B cell (primary cell): ENCODE measurements around the gene PLPPR3.

Source experiments
- EZH2 ChIP-seq: IDR thresholded peaks from 2 replicates; pipeline ENCODE4 v1.6.1; 2012; ENCODE audit warnings: borderline replicate concordance, low read depth, mild to moderate bottlenecking, moderate library complexity, low read length; ENCODE audit not compliant: insufficient read depth, poor library complexity, severe bottlenecking
- TF ChIP-seq, protein P1 (sequence below): fragments of 200-600 bp; IDR thresholded peaks from one replicate; pipeline ENCODE4 v1.8.0; 2022; ENCODE audit warnings: antibody characterized with exemption, mild to moderate bottlenecking

DNA sequence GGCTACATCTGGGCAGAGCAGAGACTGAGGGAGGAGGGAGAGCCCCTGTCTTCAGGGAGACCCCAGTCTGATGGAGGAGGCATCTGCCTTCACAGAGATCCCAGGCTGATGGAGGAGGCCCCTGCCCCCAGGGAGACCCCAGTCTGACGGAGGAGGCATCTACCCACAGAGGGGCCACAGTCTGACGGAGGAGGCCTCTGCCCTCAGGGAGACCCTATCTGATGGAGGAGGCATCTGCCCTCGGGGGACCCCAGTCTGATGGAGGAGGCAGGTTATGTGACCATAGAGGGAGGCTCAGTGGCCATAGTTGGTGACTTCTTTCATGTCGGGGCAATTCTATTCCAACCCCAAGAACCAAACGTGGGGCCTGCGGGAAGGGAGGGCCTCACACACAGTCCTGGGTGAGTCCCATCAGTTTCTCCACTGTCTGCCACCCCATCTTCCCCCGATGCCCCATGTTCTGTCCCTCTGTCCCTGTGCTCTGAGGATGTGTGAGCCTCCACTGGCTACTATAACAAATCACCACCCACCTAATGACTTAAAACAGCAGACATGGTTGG, 56.5 kb downstream of the PLPPR3 start:
- TF ChIP-seq, protein P1, sequence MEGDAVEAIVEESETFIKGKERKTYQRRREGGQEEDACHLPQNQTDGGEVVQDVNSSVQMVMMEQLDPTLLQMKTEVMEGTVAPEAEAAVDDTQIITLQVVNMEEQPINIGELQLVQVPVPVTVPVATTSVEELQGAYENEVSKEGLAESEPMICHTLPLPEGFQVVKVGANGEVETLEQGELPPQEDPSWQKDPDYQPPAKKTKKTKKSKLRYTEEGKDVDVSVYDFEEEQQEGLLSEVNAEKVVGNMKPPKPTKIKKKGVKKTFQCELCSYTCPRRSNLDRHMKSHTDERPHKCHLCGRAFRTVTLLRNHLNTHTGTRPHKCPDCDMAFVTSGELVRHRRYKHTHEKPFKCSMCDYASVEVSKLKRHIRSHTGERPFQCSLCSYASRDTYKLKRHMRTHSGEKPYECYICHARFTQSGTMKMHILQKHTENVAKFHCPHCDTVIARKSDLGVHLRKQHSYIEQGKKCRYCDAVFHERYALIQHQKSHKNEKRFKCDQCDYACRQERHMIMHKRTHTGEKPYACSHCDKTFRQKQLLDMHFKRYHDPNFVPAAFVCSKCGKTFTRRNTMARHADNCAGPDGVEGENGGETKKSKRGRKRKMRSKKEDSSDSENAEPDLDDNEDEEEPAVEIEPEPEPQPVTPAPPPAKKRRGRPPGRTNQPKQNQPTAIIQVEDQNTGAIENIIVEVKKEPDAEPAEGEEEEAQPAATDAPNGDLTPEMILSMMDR = no peak
- no peak for TF ChIP-seq EZH2
